Activated T-helper 1 cell treated with Interleukin-2 at 50 U/mL for 16 hours (primary cell): ENCODE results near the gene EDNRA.

Experiments used
- DNase-seq: peaks from one replicate; pipeline ENCODE4 v3.0.0-alpha.2; 2020; ENCODE audit warnings: low read depth

EDNRA gene

GRCh38 chr4:147589586-147589985, 108.7 kb downstream of the EDNRA start:
- DNase-seq, result no peak

GRCh38 chr4:147590249-147590920, 109.5 kb downstream of the EDNRA start:
- DNase-seq, result no peak

DNA sequence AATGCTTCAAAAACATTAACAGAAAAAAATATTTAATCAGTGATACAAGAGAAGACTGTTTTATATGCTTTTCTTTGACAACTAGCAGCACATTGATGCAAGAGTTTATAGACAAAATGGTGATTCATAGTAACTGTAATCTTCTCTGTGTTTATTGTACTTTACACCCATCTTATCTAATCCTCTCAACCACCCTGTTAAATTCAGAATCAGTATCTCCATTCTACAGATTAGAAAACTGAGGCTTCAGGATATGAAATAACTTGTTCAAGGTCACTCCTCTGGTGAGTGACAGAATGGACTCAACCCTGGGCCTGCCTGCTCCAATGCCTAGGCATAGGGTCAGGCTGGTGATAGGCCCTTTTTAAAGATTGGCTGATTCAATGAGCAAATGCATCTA, 110.2 kb downstream of the EDNRA start:
- no peak for DNase-seq

DNA sequence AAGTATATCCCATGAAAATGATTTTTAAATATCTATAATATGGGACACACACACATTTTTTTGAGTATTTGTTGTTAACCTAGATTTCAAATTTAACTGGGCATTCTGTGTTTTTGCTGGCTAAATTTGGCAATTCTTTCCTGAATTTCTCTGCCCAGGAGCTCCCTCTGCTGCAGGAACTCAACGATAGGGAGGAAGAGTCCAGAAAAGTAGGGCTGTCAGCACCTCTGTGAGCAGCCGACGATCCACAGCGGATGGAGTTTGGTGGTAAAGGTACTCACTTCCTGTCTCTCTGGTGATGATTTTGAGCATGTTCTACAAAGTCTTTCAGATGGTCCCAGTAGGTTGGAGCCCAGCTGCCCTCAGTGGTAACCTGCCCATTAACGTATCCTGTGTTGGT, 113.2 kb downstream of the EDNRA start:
- DNase-seq, result no peak
